SK-N-SH (cell line): ENCODE measurements around the gene SNX10. TPM values are rescaled to one million over a fixed set of nuclear protein-coding genes. Genes with fewer than 3 reads are reported as not detected.

ENCODE experiments used
- CTCF ChIA-PET: fragments of 300-600, 350-600 bp; formaldehyde crosslinking; extraction: SDS; loops from one replicate; lab custom pipeline; 2021; lab: Yijun Ruan, JAX
- POLR2A ChIA-PET: fragments of 350-600 bp; sonication (Branson Sonifier 250); formaldehyde crosslinking; extraction: SDS; loops from one replicate; lab custom pipeline; 2020; ENCODE audit warnings: antibody characterized with exemption, inconsistent platforms; lab: Yijun Ruan, JAX
- DNase-seq: peaks from one replicate; pipeline ENCODE4 v3.0.0; 2012
- H2AFZ ChIP-seq: fragments of 200-600 bp; sonication (generic); 2 replicates; pipeline ENCODE4 v1.8.1; 2016; ENCODE audit warnings: antibody characterized with exemption, mild to moderate bottlenecking, low read depth
- H3F3A ChIP-seq: fragments of 200-600 bp; sonication (generic); replicated peaks from 2 replicates; pipeline ENCODE3; 2016; ENCODE audit warnings: antibody characterized with exemption, mild to moderate bottlenecking; ENCODE audit not compliant: insufficient read depth
- H3K27ac ChIP-seq, 2 experiments: fragments of 200-500 bp in 1 of 2; fragments of 200-600 bp in 1 of 2; sonication (Bioruptor generic) in 1 of 2; sonication (generic), shearing (Covaris generic) in 1 of 2; 2 replicates each; pipeline versions ENCODE4 v1.5.1 to v1.6.1; 2014 to 2016; ENCODE audit warnings: low read depth in 2 of 2, inconsistent platforms in 1 of 2, low read length in 1 of 2, mild to moderate bottlenecking in 1 of 2, mixed read lengths in 1 of 2
- H3K27me3 ChIP-seq: fragments of 200-600 bp; sonication (generic), shearing (Covaris generic); 2 replicates; pipeline ENCODE4 v1.6.1; 2016; ENCODE audit warnings: mixed run types; ENCODE audit not compliant: insufficient read depth
- H3K36me3 ChIP-seq, 2 experiments: fragments of 200-500 bp in 1 of 2; fragments of 200-600 bp in 1 of 2; sonication (Bioruptor generic) in 1 of 2; sonication (generic) in 1 of 2; replicated peaks in 1 of 2; 2 replicates each; pipeline versions ENCODE3 to v1.5.1; 2014 to 2016; ENCODE audit warnings: low read length in 1 of 2, mild to moderate bottlenecking in 1 of 2; ENCODE audit not compliant: insufficient read depth in 2 of 2, control insufficient read depth in 1 of 2
- H3K4me1 ChIP-seq, 2 experiments: fragments of 200-500 bp in 1 of 2; fragments of 200-600 bp in 1 of 2; sonication (Bioruptor generic) in 1 of 2; sonication (generic), shearing (Covaris generic) in 1 of 2; 2 replicates each; pipeline versions ENCODE4 v1.5.1 to v1.6.1; 2014 to 2016; ENCODE audit warnings: low read depth in 1 of 2, low read length in 1 of 2, mixed run types in 1 of 2; ENCODE audit not compliant: insufficient read depth in 2 of 2, control insufficient read depth in 1 of 2
- H3K4me2 ChIP-seq: fragments of 200-600 bp; sonication (generic), shearing (Covaris generic); 2 replicates; pipeline ENCODE4 v1.6.1; 2017; ENCODE audit warnings: mixed run types
- H3K4me3 ChIP-seq, 2 experiments: fragments of 200-500 bp in 1 of 2; fragments of 200-600 bp in 1 of 2; sonication (Bioruptor generic) in 1 of 2; sonication (generic), shearing (Covaris generic) in 1 of 2; 2 replicates each; pipeline versions ENCODE4 v1.5.1 to v1.8.1; 2014 to 2016; ENCODE audit warnings: low read depth in 2 of 2, inconsistent platforms in 1 of 2, low read length in 1 of 2, mild to moderate bottlenecking in 1 of 2, mixed read lengths in 1 of 2, moderate library complexity in 1 of 2
- H3K79me2 ChIP-seq: fragments of 200-600 bp; sonication (generic); 2 replicates; pipeline ENCODE4 v1.8.1; 2017; ENCODE audit warnings: mild to moderate bottlenecking; ENCODE audit not compliant: insufficient read depth
- H3K9ac ChIP-seq: fragments of 200-600 bp; sonication (generic); 2 replicates; pipeline ENCODE4 v1.6.1; 2017; ENCODE audit warnings: mixed run types
- H3K9me2 ChIP-seq: fragments of 200-600 bp; sonication (generic); 2 replicates; pipeline ENCODE4 v1.6.1; 2017; ENCODE audit warnings: mixed run types
- H3K9me3 ChIP-seq: fragments of 200-600 bp; sonication (generic); 2 replicates; pipeline ENCODE4 v1.6.1; 2017; ENCODE audit warnings: mixed run types, mild to moderate bottlenecking, moderate library complexity
- H4K20me1 ChIP-seq: fragments of 200-600 bp; sonication (generic); 2 replicates; pipeline ENCODE4 v1.6.1; 2017; ENCODE audit warnings: mild to moderate bottlenecking, mixed run types; ENCODE audit not compliant: insufficient read depth
- CTCF ChIP-seq: fragments of 200-600 bp; sonication (generic); IDR thresholded peaks from 2 replicates; pipeline ENCODE4 v1.6.1; 2017; ENCODE audit warnings: antibody characterized with exemption, mild to moderate bottlenecking, moderate library complexity
- ELF1 ChIP-seq: IDR thresholded peaks from 2 replicates; pipeline ENCODE4 v1.4.0; 2012
- EP300 ChIP-seq, 2 experiments: IDR thresholded peaks; 2 replicates each; pipeline versions ENCODE4 v1.4.0 to v1.6.1; 2012; ENCODE audit warnings: borderline replicate concordance in 1 of 2, low read depth in 1 of 2, low read length in 1 of 2
- EZH2phosphoT487 ChIP-seq: fragments of 200-600 bp; sonication (generic); IDR thresholded peaks from 2 replicates; pipeline ENCODE4 v1.6.1; 2017; ENCODE audit warnings: low read depth, mixed run types, mild to moderate bottlenecking, antibody characterized with exemption, moderate library complexity, borderline replicate concordance
- FOXJ3 ChIP-seq: sonication (generic); formaldehyde crosslinking; IDR thresholded peaks from 2 replicates; pipeline ENCODE4 v1.5.1; 2020; ENCODE audit warnings: mild to moderate bottlenecking, missing genetic modification reagents
- FOXM1 ChIP-seq: IDR thresholded peaks from 2 replicates; pipeline ENCODE4 v1.4.0; 2012; ENCODE audit warnings: low read depth, mild to moderate bottlenecking
- IRF3 ChIP-seq: fragments of 150-350 bp; IDR thresholded peaks from 2 replicates; pipeline ENCODE4 v1.6.1; 2016; ENCODE audit warnings: mild to moderate bottlenecking, low read depth, low read length
- MEF2A ChIP-seq: IDR thresholded peaks from 2 replicates; pipeline ENCODE4 v1.4.0; 2012; ENCODE audit warnings: low read depth, borderline replicate concordance
- NFIC ChIP-seq: IDR thresholded peaks from 2 replicates; pipeline ENCODE4 v1.4.0; 2012; ENCODE audit warnings: borderline replicate concordance
- NRF1 ChIP-seq: IDR thresholded peaks from 2 replicates; pipeline ENCODE4 v1.6.1; 2012; ENCODE audit warnings: low read depth, mild to moderate bottlenecking, low read length
- POLR2AphosphoS5 ChIP-seq: IDR thresholded peaks from 2 replicates; pipeline ENCODE4 v1.6.1; 2012; ENCODE audit warnings: low read depth, low read length
- RAD21 ChIP-seq: IDR thresholded peaks from 2 replicates; pipeline ENCODE4 v1.6.1; 2012; ENCODE audit warnings: mild to moderate bottlenecking, low read length
- RCOR1 ChIP-seq: fragments of 150-350 bp; IDR thresholded peaks from 2 replicates; pipeline ENCODE4 v1.6.1; 2017; ENCODE audit warnings: antibody characterized with exemption, low read length
- REST ChIP-seq: IDR thresholded peaks from 2 replicates; pipeline ENCODE4 v1.6.1; 2012; ENCODE audit warnings: mild to moderate bottlenecking, low read depth, low read length, moderate library complexity
- RXRA ChIP-seq: IDR thresholded peaks from 2 replicates; pipeline ENCODE4 v1.4.0; 2012; ENCODE audit warnings: low read depth, mild to moderate bottlenecking, borderline replicate concordance
- TAF1 ChIP-seq: IDR thresholded peaks from 2 replicates; pipeline ENCODE4 v1.6.1; 2012; ENCODE audit warnings: low read depth, mild to moderate bottlenecking, low read length, moderate library complexity, borderline replicate concordance
- USF1 ChIP-seq: IDR thresholded peaks from 2 replicates; pipeline ENCODE4 v1.4.0; 2012; ENCODE audit warnings: low read depth, borderline replicate concordance
- USF2 ChIP-seq: fragments of 150-350 bp; IDR thresholded peaks from 2 replicates; pipeline ENCODE4 v1.6.1; 2017; ENCODE audit warnings: antibody characterized with exemption, low read length, low read depth, borderline replicate concordance
- YY1 ChIP-seq: IDR thresholded peaks from 2 replicates; pipeline ENCODE4 v1.4.0; 2012; ENCODE audit warnings: low read depth, mild to moderate bottlenecking
- WGBS: methylation state at CpG from one replicate; pipeline ENCODE4 v1.1.6; 2017; ENCODE audit warnings: low lambda C conversion rate; 5-methylcytosine and 5-hydroxymethylcytosine counted together
- polyA plus RNA-seq, 3 experiments: library from polyadenylated mRNA; depleted of rRNA; stranded (reverse); fragments of >200 nt; gene quantifications; 2 replicates each; pipeline ENCODE4 v1.2.3, GENCODE V29; 2012

The SNX10 gene
- polyA plus RNA-seq, 1 of the 3 experiments (the other 2 are of a cell fraction) = 0.02 TPM

GRCh38 chr7:26328498-26329390 lies 37.1 kb downstream of the SNX10 start:
- no peak overlapping the region for H2AFZ ChIP-seq
- H3K79me2 ChIP-seq = no peaks in the 10 kb centered on the region
- H3K27me3 ChIP-seq = no peaks in the 10 kb centered on the region
- H3K9me2 ChIP-seq = no peaks in the 10 kb centered on the region
- no peaks in the 10 kb centered on the region for H4K20me1 ChIP-seq
- no peaks in the 10 kb centered on the region for H3F3A ChIP-seq
- ChIA-PET CTCF (interaction anchor here (1.0 kb wide), 1 partner anchor 436 kb away, joined by 3 read pairs; no protein-coding TSS in a partner anchor), POLR2A (no interaction called here)
- no peaks in the 10 kb centered on the region for H3K9me3 ChIP-seq
- no peak overlapping the region for H3K27ac ChIP-seq
- no peak overlapping the region for H3K4me2 ChIP-seq
- WGBS = 44% methylated on average over 7 of the region's 7 CpGs
- no peak for DNase-seq
- TF ChIP-seq RAD21 = no peak
- no peak for TF ChIP-seq EZH2phosphoT487
- TF ChIP-seq IRF3 = no peak
- no peak for TF ChIP-seq EP300 (IDR thresholded peaks at IDR 0.05; ENCODE audit: borderline replicate concordance in 1 of 2, low read depth in 1 of 2, low read length in 1 of 2)
- TF ChIP-seq FOXJ3 (CRISPR knock-in tag) = no peak
- TF ChIP-seq POLR2AphosphoS5 = no peak
- no peak for TF ChIP-seq RXRA
- TF ChIP-seq NFIC = no peak
- TF ChIP-seq USF1 = no peak
- no peak for TF ChIP-seq CTCF
- TF ChIP-seq REST = no peak
- no peak for TF ChIP-seq RCOR1
- no peak for TF ChIP-seq ELF1
- no peak for TF ChIP-seq USF2
- no peak for TF ChIP-seq FOXM1
- TF ChIP-seq NRF1 = no peak
- TF ChIP-seq YY1 = no peak
- TF ChIP-seq MEF2A = no peak
- TF ChIP-seq TAF1 = no peak
- no peaks in the 10 kb centered on the region for H3K4me1 ChIP-seq
- no peak overlapping the region for H3K9ac ChIP-seq
- H3K36me3 ChIP-seq = no peaks in the 10 kb centered on the region
- no peak overlapping the region for H3K4me3 ChIP-seq
